Kidney capillary endothelial cell (primary cell): ENCODE results near the gene PITPNB.

Experiments
- DNase-seq: peaks from one replicate; pipeline ENCODE4 v3.0.0-alpha.2; 2018; ENCODE audit warnings: low spot score

Gene PITPNB

GRCh38 chr22:27919942-27920755 lies 1.1 kb upstream of the PITPNB start:
- peak; percentile 32 for DNase-seq

GRCh38 chr22:27918341-27919221 lies 475 bp downstream of the PITPNB start:
- peak; percentile 30 for DNase-seq

- no peak for DNase-seq
Observed at GRCh38 chr22:27915986-27916385, 3.1 kb downstream of the PITPNB start.

- no peak for DNase-seq
Observed at GRCh38 chr22:27913162-27913741, 5.8 kb downstream of the PITPNB start.

- DNase-seq = no peak
Observed at GRCh38 chr22:27912101-27912500, 7.0 kb downstream of the PITPNB start.

GRCh38 chr22:27911330-27911729 lies 7.7 kb downstream of the PITPNB start:
- DNase-seq = no peak

GRCh38 chr22:27906241-27906640 lies 12.8 kb downstream of the PITPNB start:
- DNase-seq = no peak

GRCh38 chr22:27905653-27906052 lies 13.4 kb downstream of the PITPNB start:
- DNase-seq = no peak

- no peak for DNase-seq
Observed at GRCh38 chr22:27903805-27904473, 15.1 kb downstream of the PITPNB start.

- no peak for DNase-seq
Observed at GRCh38 chr22:27900153-27900552, 18.9 kb downstream of the PITPNB start.

GRCh38 chr22:27896245-27896644 lies 22.8 kb downstream of the PITPNB start:
- DNase-seq = no peak

GRCh38 chr22:27895600-27895999 lies 23.5 kb downstream of the PITPNB start:
- no peak for DNase-seq

GRCh38 chr22:27892811-27893210 lies 26.2 kb downstream of the PITPNB start:
- no peak for DNase-seq

- DNase-seq = no peak
Observed at GRCh38 chr22:27892064-27892463, 27.0 kb downstream of the PITPNB start.

GRCh38 chr22:27888310-27888709 lies 30.7 kb downstream of the PITPNB start:
- no peak for DNase-seq

GRCh38 chr22:27886843-27887151 lies 32.3 kb downstream of the PITPNB start:
- no peak for DNase-seq

GRCh38 chr22:27885977-27886842 lies 32.8 kb downstream of the PITPNB start:
- DNase-seq = peak; percentile 96

- no peak for DNase-seq
Observed at GRCh38 chr22:27883656-27884350, 35.3 kb downstream of the PITPNB start.

- DNase-seq = no peak
Observed at GRCh38 chr22:27882507-27883290, 36.4 kb downstream of the PITPNB start.

GRCh38 chr22:27881421-27881820 lies 37.6 kb downstream of the PITPNB start:
- DNase-seq = no peak
